ENCODE measurements around the gene NELL2. TPM values are rescaled to one million over a fixed set of nuclear protein-coding genes. Genes with fewer than 3 reads are reported as not detected.

NELL2 gene
- total RNA-seq, 1 experiment from 2014 or later: 32.7 TPM

- TF ChIP-seq CTCF (conservative IDR thresholded peaks at IDR 0.05): no peak
- Mint-ChIP-seq H3K9me3 (peaks cover 31 to 36% of the 10 kb centered on the region in 2 experiments), H3K36me3 (ENCODE audit: insufficient read depth in 1 of 3, low read depth in 3 of 3) (peaks cover 16 to 33% (median 19%) of the 10 kb centered on the region in 3 experiments), H3K4me1 (no peaks in the 10 kb centered on the region), H3K4me3 (no peak overlapping the region), H3K27ac (no peak overlapping the region), H3K27me3 (ENCODE audit: low read depth) (no peaks in the 10 kb centered on the region)
- Histone ChIP-seq H2BK15ac (ENCODE audit: low read depth, low read length) (no peak overlapping the region), H3K23me2 (ENCODE audit: insufficient read length, low read depth, low read length, poor library complexity, severe bottlenecking) (no peaks in the 10 kb centered on the region), H4K91ac (ENCODE audit: insufficient read length, low read depth, low read length) (no peak overlapping the region), H3T11ph (ENCODE audit: low read length) (no peak overlapping the region), H3K79me2 (ENCODE audit: insufficient read depth, low read length) (no peaks in the 10 kb centered on the region), H2AK5ac (ENCODE audit: insufficient read length, low read length) (no peak overlapping the region), H4K20me1 (ENCODE audit: control insufficient read depth, insufficient read depth, insufficient read length) (no peaks in the 10 kb centered on the region), H3K27me3 (ENCODE audit: insufficient read depth, low read length) (no peaks in the 10 kb centered on the region), H3K18ac (ENCODE audit: insufficient read length, low read depth, low read length) (no peak overlapping the region), H3K4me2 (ENCODE audit: insufficient read depth, insufficient read length, low read length) (no peak overlapping the region), H3K4me1 (ENCODE audit: insufficient read depth, low read length) (no peaks in the 10 kb centered on the region), H2BK12ac (ENCODE audit: insufficient read length, low read depth, low read length) (no peak overlapping the region), H3K9ac (ENCODE audit: extremely low read depth, insufficient read length, low read length) (no peak overlapping the region), H4K5ac (ENCODE audit: insufficient read length, low read depth, low read length) (no peak overlapping the region), H3K14ac (ENCODE audit: insufficient read depth, low read length) (no peak overlapping the region), H2BK120ac (ENCODE audit: low read depth, low read length, poor library complexity, severe bottlenecking) (no peak overlapping the region), H3K23ac (ENCODE audit: insufficient read length, low read depth, low read length) (no peak overlapping the region), H2BK5ac (ENCODE audit: insufficient read length, low read length) (no peak overlapping the region), H3K9me3 (ENCODE audit: control insufficient read depth, low read depth, low read length) (peaks cover 36% of the 10 kb centered on the region), H2AFZ (ENCODE audit: low read length) (no peak overlapping the region), H2BK20ac (ENCODE audit: low read depth, low read length, poor library complexity, severe bottlenecking) (no peak overlapping the region), H4K8ac (replicated peaks; ENCODE audit: insufficient read length, low read depth, low read length) (no peak overlapping the region), H3K27ac (ENCODE audit: insufficient read length, low read depth, low read length) (no peak overlapping the region), H3K56ac (ENCODE audit: insufficient read length, low read depth, low read length) (no peak overlapping the region), H3K4ac (ENCODE audit: low read depth, low read length) (no peak overlapping the region), H3K79me1 (ENCODE audit: insufficient read depth, low read depth, low read length, poor library complexity, severe bottlenecking) (no peaks in the 10 kb centered on the region)
- no CpG with 5 or more reads among the region's 2 CpGs for WGBS (ENCODE audit: extremely low coverage, insufficient read length, low lambda C conversion rate)
- DNase-seq: no peak
Observed at GRCh38 chr12:44476683-44477082, 399.4 kb downstream of the NELL2 start.

Measured in H9 (cell line).